Endothelial cell (in vitro differentiated cells): ENCODE data around the gene LTO1. TPM values are rescaled to one million over a fixed set of nuclear protein-coding genes. Genes with fewer than 3 reads are reported as not detected.
"Not testable (repeated sequence)": the region's sequence is repeated elsewhere in the genome, so short reads cannot be mapped to it uniquely, and the experiment has no call there.

ENCODE experiments used
- DNase-seq: peaks from one replicate; pipeline ENCODE4 v3.0.0; 2021; ENCODE audit warnings: low spot score
- H3K27ac Mint-ChIP-seq: one replicate; pipeline ENCODE4 v1.8.0; 2021; ENCODE audit warnings: mixed read lengths, inconsistent platforms; ENCODE audit not compliant: unreplicated experiment
- H3K27me3 Mint-ChIP-seq: one replicate; pipeline ENCODE4 v1.8.0; 2021; ENCODE audit warnings: mild to moderate bottlenecking, moderate library complexity, mixed read lengths, inconsistent platforms; ENCODE audit not compliant: unreplicated experiment
- H3K36me3 Mint-ChIP-seq: one replicate; pipeline ENCODE4 v1.8.0; 2021; ENCODE audit warnings: mild to moderate bottlenecking, low read depth, mixed read lengths, inconsistent platforms; ENCODE audit not compliant: unreplicated experiment
- H3K4me1 Mint-ChIP-seq: one replicate; pipeline ENCODE4 v1.8.0; 2021; ENCODE audit warnings: mild to moderate bottlenecking, mixed read lengths, inconsistent platforms; ENCODE audit not compliant: unreplicated experiment
- H3K4me3 Mint-ChIP-seq: one replicate; pipeline ENCODE4 v1.8.0; 2021; ENCODE audit warnings: mild to moderate bottlenecking, mixed read lengths, inconsistent platforms; ENCODE audit not compliant: unreplicated experiment
- H3K9me3 Mint-ChIP-seq: one replicate; pipeline ENCODE4 v1.8.0; 2021; ENCODE audit warnings: mixed read lengths, inconsistent platforms; ENCODE audit not compliant: unreplicated experiment
- total RNA-seq: library from RNA; stranded (reverse); fragmentation: NEBNext Ultra II Directional; extraction: Animal tissue kit (Norgen Biotek cat#: 25700); gene quantifications from one replicate; pipeline ENCODE4 v1.2.1, GENCODE V29; 2021; ENCODE audit not compliant: unreplicated experiment
- TF ChIP-seq, protein P1 (sequence below): fragments of 200-600 bp; sonication (generic); IDR thresholded peaks from one replicate; pipeline ENCODE4 v1.5.0; 2021; ENCODE audit warnings: antibody characterized with exemption; ENCODE audit not compliant: unreplicated experiment

The LTO1 gene
- total RNA-seq, 1 donor from 2014 or later: 23.3 TPM

DNA sequence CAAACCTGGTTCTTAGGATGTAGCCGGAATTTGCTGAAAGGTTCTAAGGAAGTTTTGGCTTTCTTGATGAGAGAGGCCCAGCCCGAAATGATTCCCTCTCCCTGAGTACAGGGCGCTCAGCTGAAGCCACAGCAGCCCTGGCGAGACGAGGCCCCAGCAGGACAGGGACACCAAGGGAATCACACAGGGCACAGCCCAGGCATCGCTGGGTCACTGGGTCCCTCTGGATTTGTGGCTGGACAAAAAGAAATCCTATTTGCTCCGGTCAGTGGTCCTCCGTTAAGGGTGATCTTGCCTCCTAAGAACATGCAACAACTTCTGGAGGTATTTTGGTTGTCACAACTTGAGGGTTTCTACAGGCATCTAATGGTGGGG, 22.3 kb upstream of the LTO1 start:
- peaks cover 1% of the 10 kb centered on the region for H3K27me3 Mint-ChIP-seq
- H3K4me3 Mint-ChIP-seq: no peak overlapping the region
- H3K36me3 Mint-ChIP-seq: no peaks in the 10 kb centered on the region
- H3K27ac Mint-ChIP-seq: no peak overlapping the region
- TF ChIP-seq, protein P1, sequence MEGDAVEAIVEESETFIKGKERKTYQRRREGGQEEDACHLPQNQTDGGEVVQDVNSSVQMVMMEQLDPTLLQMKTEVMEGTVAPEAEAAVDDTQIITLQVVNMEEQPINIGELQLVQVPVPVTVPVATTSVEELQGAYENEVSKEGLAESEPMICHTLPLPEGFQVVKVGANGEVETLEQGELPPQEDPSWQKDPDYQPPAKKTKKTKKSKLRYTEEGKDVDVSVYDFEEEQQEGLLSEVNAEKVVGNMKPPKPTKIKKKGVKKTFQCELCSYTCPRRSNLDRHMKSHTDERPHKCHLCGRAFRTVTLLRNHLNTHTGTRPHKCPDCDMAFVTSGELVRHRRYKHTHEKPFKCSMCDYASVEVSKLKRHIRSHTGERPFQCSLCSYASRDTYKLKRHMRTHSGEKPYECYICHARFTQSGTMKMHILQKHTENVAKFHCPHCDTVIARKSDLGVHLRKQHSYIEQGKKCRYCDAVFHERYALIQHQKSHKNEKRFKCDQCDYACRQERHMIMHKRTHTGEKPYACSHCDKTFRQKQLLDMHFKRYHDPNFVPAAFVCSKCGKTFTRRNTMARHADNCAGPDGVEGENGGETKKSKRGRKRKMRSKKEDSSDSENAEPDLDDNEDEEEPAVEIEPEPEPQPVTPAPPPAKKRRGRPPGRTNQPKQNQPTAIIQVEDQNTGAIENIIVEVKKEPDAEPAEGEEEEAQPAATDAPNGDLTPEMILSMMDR: no peak
- no peak for DNase-seq
- H3K4me1 Mint-ChIP-seq: peaks cover 6% of the 10 kb centered on the region
- H3K9me3 Mint-ChIP-seq: no peaks in the 10 kb centered on the region

DNA sequence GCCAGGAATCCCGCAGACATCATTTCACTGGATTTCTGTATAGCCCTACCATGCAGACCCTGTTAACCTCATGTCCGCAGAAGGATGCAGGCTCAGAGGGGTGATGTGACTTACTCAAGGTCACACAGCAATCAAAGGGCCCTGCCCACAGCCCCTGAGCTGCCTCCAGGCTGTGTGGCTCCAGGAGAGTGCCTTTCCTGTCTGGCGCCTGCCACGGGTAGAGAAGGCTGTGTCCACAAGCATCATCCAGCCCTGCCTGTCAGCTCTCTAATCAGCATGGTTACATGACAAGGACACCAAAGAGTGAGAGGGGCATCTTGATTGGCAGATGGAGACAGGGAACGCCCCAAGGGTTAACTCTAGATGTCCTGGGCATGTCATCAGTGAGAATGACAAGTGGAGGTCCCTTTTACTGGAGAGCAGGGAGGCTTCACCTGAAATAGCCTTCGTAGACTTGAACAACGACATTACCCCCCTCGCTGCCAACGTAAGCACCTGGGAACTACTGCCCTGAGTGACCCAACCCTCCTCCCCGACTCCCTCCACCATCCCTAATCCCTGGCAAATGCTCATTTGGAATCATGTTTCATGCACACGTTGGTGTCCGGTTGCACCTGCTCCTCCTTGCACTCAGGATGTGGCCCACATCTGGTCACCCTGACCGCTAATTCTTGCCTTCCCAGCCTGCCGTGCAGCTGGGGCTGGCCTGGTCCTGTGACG, 21.8 kb upstream of the LTO1 start:
- no peak for DNase-seq
- Mint-ChIP-seq H3K36me3 (no peaks in the 10 kb centered on the region), H3K4me3 (no peak overlapping the region), H3K4me1 (peaks cover 6% of the 10 kb centered on the region), H3K27me3 (no peaks in the 10 kb centered on the region), H3K9me3 (no peaks in the 10 kb centered on the region), H3K27ac (no peak overlapping the region)
- TF ChIP-seq, protein P1: no peak

DNA sequence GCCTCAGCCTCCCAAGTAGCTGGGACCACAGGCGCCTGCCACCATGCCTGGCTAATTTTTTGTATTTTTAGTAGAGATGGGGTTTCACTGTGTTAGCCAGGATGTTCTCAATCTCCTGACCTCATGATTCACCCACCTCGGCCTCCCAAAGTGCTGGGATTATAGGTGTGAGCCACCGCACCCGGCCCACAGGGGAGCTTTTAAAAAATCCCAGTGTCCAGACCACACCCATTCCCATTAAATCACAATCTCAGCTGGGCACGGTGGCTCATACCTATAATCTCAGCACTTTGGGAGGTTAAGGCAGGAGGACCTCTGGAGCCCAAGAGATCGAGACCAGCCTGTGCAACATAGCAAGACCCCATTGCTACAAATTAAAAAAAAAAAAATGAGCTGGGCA, 20.8 kb upstream of the LTO1 start:
- not testable (repeated sequence) for H3K27ac Mint-ChIP-seq, H3K4me3 Mint-ChIP-seq, H3K36me3 Mint-ChIP-seq, H3K27me3 Mint-ChIP-seq, H3K4me1 Mint-ChIP-seq, H3K9me3 Mint-ChIP-seq, DNase-seq

DNA sequence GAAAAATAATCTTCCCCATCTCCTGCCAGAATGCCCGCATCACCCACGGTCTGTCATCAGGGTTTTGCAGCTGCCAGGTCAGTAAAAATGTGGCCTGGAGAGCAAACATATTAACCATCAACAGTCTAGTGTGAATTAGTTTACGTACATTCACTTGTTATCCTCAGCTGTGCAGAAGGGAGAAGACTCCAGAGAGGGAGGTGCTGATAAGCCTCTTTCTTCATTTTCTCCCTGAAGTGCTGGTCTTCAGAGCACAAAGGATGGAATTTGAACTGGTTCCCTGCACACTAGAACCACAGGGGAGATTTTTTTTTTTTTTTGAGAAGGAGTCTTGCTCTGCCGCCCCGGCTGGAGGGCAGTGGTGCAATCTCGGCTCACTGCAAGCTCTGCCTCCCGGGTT, 20.4 kb upstream of the LTO1 start:
- Mint-ChIP-seq H3K4me1 (peaks cover 3% of the 10 kb centered on the region), H3K36me3 (no peaks in the 10 kb centered on the region), H3K9me3 (no peaks in the 10 kb centered on the region), H3K27me3 (no peaks in the 10 kb centered on the region), H3K27ac (no peak overlapping the region), H3K4me3 (no peak overlapping the region)
- TF ChIP-seq, protein P1: no peak
- no peak for DNase-seq

DNA sequence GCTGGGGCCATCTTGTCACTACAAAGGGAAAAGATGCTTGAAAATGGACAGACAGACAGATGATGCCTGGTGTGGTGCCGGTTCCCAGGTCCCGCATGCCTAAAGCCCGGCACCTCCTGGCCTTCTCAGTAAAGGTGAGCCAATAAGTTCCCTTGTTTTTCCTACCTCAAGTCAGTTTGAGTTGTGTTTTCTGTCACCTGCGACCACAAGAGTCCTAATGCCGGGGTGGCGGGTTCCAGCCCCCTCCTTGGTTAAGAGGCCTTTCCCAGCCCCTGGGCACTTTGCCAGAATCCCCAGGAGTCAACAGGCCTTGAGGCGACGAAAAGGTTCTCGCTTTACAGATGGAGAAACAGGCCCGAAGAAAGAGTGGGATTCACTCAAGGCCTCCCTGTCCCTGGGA, 19.6 kb upstream of the LTO1 start:
- H3K9me3 Mint-ChIP-seq: no peaks in the 10 kb centered on the region
- H3K27me3 Mint-ChIP-seq: no peaks in the 10 kb centered on the region
- no peak for DNase-seq
- H3K4me3 Mint-ChIP-seq: no peak overlapping the region
- H3K36me3 Mint-ChIP-seq: no peaks in the 10 kb centered on the region
- no peak overlapping the region for H3K27ac Mint-ChIP-seq
- H3K4me1 Mint-ChIP-seq: no peaks in the 10 kb centered on the region
- TF ChIP-seq, protein P1: no peak
